Vagina (tissue), 2 donors: ENCODE data around the gene ARHGAP11A. TPM values are rescaled to one million over a fixed set of nuclear protein-coding genes. Genes with fewer than 3 reads are reported as not detected.
A peak's percentile ranks its signal among the peaks of the same experiment; 100 is the strongest.

Experiments used
- DNase-seq, 2 donors: peaks; one replicate each; pipeline ENCODE4 v3.0.0-alpha.2; 2017; ENCODE audit errors: extremely low spot score in 2 of 2
- H3K27ac ChIP-seq: fragments of 200-600 bp; sonication (generic); one replicate; pipeline ENCODE4 v1.5.1; 2019
- H3K27me3 ChIP-seq: fragments of 200-600 bp; sonication (generic); one replicate; pipeline ENCODE4 v1.5.1; 2019
- H3K36me3 ChIP-seq, 2 donors: fragments of 200-600 bp; sonication (generic); one replicate each; pipeline ENCODE4 v1.5.1; 2017 to 2019
- H3K4me1 ChIP-seq: fragments of 200-600 bp; sonication (generic); one replicate; pipeline ENCODE4 v1.5.1; 2019
- H3K4me3 ChIP-seq, 2 donors: fragments of 200-600 bp; sonication (generic); 1 replicate in 1 of 2; 2 replicates in 1 of 2; pipeline ENCODE4 v1.5.1; 2016 to 2019
- H3K9me3 ChIP-seq: fragments of 200-600 bp; sonication (generic); one replicate; pipeline ENCODE4 v1.5.1; 2019
- POLR2A ChIP-seq, 2 donors: fragments of 450-650 bp; IDR thresholded peaks; one replicate each; pipeline ENCODE4 v1.6.1; 2017; ENCODE audit warnings: antibody characterized with exemption in 2 of 2, mild to moderate bottlenecking in 2 of 2, moderate library complexity in 2 of 2
- POLR2AphosphoS5 ChIP-seq, 2 donors: sonication (generic); formaldehyde crosslinking; IDR thresholded peaks; one replicate each; pipeline ENCODE4 v1.9.0; 2017; ENCODE audit warnings: antibody characterized with exemption in 2 of 2, mild to moderate bottlenecking in 2 of 2, low read depth in 1 of 2; ENCODE audit not compliant: insufficient read depth in 1 of 2
- intact Hi-C: fragments of 100-400 bp; cut with DNase I; formaldehyde crosslinking; loops from one replicate; pipeline ENCODE4 v1.15.1; 2023
- total RNA-seq: library from RNA; depleted of rRNA; stranded (reverse); fragments of >200 nt; gene quantifications from one replicate; pipeline ENCODE4 v1.2.3, GENCODE V29; 2016
- TF ChIP-seq, protein P1 (sequence below), 3 experiments: fragments of 450-650 bp in 2 of 3; fragments of 200-600 bp in 1 of 3; sonication (generic) in 1 of 3; IDR thresholded peaks; one replicate each; pipeline ENCODE4 v1.5.1; 2017 to 2019; ENCODE audit warnings: antibody characterized with exemption in 3 of 3, mild to moderate bottlenecking in 2 of 3, moderate library complexity in 2 of 3

The ARHGAP11A gene
- total RNA-seq, 1 donor from 2014 or later = 7.4 TPM

DNA sequence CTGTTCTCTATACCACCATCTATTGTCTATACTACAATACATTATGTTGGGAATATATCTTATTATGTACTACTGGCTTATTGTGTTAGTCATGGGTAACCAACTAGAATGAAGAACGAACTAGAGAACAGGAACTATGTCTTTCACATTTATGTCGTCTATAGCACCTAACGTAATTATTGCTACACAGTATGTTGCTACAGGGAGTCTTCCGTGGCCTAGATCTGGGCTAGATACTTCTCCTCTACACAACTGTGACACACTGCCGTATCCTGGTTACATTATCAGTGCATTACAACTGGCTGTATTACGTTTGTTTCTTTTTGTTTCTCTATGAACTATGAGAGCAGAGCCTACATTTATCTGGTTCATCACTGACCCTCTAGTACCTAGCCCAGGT, 60.2 kb downstream of the ARHGAP11A start:
- peaks cover 5% of the 10 kb centered on the region for H3K4me1 ChIP-seq
- H3K27ac ChIP-seq = no peak overlapping the region
- no peaks in the 10 kb centered on the region for H3K9me3 ChIP-seq
- TF ChIP-seq POLR2AphosphoS5 (IDR thresholded peaks at IDR 0.05; ENCODE audit: insufficient read depth in 1 of 2, low read depth in 1 of 2) = no peak
- DNase-seq = no peak
- intact Hi-C loops = loop anchor here (10.0 kb wide), 2 partner anchors 49 to 199 kb away; no protein-coding TSS in a partner anchor
- no peak overlapping the region for H3K4me3 ChIP-seq
- no peaks in the 10 kb centered on the region for H3K27me3 ChIP-seq
- H3K36me3 ChIP-seq = no peaks in the 10 kb centered on the region

DNA sequence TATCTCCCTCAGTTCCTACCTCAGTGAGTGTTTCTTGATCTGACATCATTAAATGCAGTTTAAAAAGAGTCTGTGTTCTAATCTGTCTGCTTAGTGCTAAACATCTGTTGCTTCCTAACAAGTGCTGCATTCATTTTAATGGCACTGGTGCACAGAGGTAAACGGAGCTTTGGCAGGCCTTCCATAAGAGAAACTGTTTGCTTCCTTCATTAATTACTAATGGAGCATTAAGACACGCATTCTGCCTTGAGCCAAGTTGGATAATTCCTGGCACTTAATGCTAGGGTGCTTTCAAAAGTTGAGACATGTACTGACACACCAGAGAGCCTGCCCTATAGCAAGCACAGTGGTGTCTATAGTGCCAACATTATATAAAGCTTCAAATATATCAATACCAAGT, 60.9 kb downstream of the ARHGAP11A start:
- DNase-seq = no peak

DNA sequence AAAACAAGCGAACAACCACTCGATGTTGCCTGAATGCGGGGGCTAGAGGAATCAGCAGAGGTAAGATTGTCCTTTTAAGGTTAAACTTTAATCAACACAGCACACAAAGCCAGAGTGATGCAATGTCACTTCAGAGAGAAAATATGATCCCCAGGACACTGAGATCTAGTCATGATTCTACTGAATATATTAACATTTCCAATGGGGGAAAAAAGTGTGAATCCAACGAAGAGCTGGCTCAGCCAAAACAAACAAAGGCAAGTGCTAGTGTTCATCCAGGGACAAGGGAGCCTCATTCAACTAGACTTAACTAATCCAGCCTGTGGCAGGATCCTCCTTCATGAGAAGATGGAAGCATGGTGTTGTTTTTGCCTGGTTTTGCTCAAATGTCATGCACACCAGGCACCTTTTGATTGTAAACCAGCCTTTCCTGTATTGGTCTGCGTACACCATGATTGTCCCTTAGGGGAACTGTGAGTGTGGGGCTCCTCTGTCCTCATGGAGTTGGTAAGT, 62.0 kb downstream of the ARHGAP11A start:
- no peak overlapping the region for H3K27ac ChIP-seq
- DNase-seq = no peak

More for the DNA sequence above, 60.9 kb downstream of the ARHGAP11A start:
- no peaks in the 10 kb centered on the region for H3K27me3 ChIP-seq
- TF ChIP-seq POLR2A (IDR thresholded peaks at IDR 0.05) (no peak), POLR2AphosphoS5 (IDR thresholded peaks at IDR 0.05; ENCODE audit: insufficient read depth in 1 of 2, low read depth in 1 of 2) (no peak)
- TF ChIP-seq, protein P1, sequence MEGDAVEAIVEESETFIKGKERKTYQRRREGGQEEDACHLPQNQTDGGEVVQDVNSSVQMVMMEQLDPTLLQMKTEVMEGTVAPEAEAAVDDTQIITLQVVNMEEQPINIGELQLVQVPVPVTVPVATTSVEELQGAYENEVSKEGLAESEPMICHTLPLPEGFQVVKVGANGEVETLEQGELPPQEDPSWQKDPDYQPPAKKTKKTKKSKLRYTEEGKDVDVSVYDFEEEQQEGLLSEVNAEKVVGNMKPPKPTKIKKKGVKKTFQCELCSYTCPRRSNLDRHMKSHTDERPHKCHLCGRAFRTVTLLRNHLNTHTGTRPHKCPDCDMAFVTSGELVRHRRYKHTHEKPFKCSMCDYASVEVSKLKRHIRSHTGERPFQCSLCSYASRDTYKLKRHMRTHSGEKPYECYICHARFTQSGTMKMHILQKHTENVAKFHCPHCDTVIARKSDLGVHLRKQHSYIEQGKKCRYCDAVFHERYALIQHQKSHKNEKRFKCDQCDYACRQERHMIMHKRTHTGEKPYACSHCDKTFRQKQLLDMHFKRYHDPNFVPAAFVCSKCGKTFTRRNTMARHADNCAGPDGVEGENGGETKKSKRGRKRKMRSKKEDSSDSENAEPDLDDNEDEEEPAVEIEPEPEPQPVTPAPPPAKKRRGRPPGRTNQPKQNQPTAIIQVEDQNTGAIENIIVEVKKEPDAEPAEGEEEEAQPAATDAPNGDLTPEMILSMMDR (IDR thresholded peaks at IDR 0.05) = no peak
- no peak overlapping the region for H3K4me3 ChIP-seq
- H3K4me1 ChIP-seq = peaks cover under 1% of the 10 kb centered on the region
- intact Hi-C loops = loop anchor here (10.0 kb wide), 2 partner anchors 49 to 199 kb away; no protein-coding TSS in a partner anchor
- no peak overlapping the region for H3K27ac ChIP-seq
- H3K36me3 ChIP-seq = no peaks in the 10 kb centered on the region
- no peaks in the 10 kb centered on the region for H3K9me3 ChIP-seq

DNA sequence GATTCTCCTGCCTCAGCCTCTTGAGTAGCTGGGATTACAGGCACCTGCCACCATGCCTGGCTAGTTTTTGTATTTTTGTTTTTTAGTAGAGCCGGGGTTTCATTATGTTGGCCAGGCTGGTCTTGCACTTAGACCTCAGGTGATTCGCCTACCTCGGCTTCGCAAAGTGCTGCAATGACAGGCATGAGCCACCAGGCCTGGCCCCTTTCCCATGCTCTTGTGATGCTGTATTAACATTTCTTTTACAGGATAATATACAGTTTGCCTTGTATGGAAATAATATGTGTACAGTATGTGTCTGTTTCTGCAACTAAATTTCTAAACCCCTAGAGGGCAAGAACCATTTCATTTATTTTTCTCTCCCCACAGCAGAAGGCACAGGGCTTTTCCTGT, 64.0 kb downstream of the ARHGAP11A start:
- TF ChIP-seq POLR2AphosphoS5 (IDR thresholded peaks at IDR 0.05; ENCODE audit: insufficient read depth in 1 of 2, low read depth in 1 of 2) (no peak), POLR2A (IDR thresholded peaks at IDR 0.05) (no peak)
- TF ChIP-seq, protein P1 (IDR thresholded peaks at IDR 0.05) = no peak
- H3K4me3 ChIP-seq = no peak overlapping the region
- no peaks in the 10 kb centered on the region for H3K27me3 ChIP-seq
- H3K4me1 ChIP-seq = peaks cover 16% of the 10 kb centered on the region
- no peaks in the 10 kb centered on the region for H3K36me3 ChIP-seq
- no peak for DNase-seq
- no peaks in the 10 kb centered on the region for H3K9me3 ChIP-seq
- no peak overlapping the region for H3K27ac ChIP-seq
- intact Hi-C loops = loop anchor here (10.0 kb wide), 2 partner anchors 46 to 196 kb away; no protein-coding TSS in a partner anchor

More for the DNA sequence above, 62.0 kb downstream of the ARHGAP11A start:
- intact Hi-C loops = loop anchor here (10.0 kb wide), 2 partner anchors 48 to 198 kb away; no protein-coding TSS in a partner anchor
- H3K9me3 ChIP-seq = no peaks in the 10 kb centered on the region
- TF ChIP-seq POLR2AphosphoS5 (IDR thresholded peaks at IDR 0.05; ENCODE audit: insufficient read depth in 1 of 2, low read depth in 1 of 2) = no peak
- no peak for TF ChIP-seq POLR2A (IDR thresholded peaks at IDR 0.05)
- TF ChIP-seq, protein P1 (IDR thresholded peaks at IDR 0.05) = no peak
- H3K27me3 ChIP-seq = no peaks in the 10 kb centered on the region
- no peaks in the 10 kb centered on the region for H3K36me3 ChIP-seq
- H3K4me3 ChIP-seq = no peak overlapping the region
- H3K4me1 ChIP-seq = peaks cover 5% of the 10 kb centered on the region

DNA sequence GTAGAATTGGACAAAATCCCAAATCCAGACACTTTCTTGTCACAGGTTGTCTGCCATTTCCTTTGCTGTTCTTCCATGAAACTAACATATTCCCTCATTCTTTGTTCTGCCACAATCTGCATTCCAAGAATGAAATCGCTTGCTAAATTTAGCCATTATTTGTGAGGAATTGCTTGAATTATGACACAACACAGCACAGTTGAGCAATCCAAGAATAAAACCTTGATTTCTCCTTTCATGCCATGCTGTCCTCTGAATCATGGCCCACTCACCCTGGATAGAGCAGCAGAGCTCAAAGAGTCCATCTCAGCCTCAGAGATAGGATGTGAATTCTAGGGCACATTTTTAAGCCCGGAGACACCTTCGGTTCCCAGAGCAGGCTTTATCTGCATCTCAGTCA, 67.3 kb downstream of the ARHGAP11A start:
- Histone ChIP-seq H3K4me1 (peaks cover 19% of the 10 kb centered on the region), H3K4me3 (no peak overlapping the region), H3K27me3 (no peaks in the 10 kb centered on the region), H3K9me3 (no peaks in the 10 kb centered on the region), H3K36me3 (no peaks in the 10 kb centered on the region), H3K27ac (peak overlapping the region; percentile 48)
- intact Hi-C loops = no loop called here
- no peak for TF ChIP-seq POLR2A (IDR thresholded peaks at IDR 0.05)
- no peak for TF ChIP-seq POLR2AphosphoS5 (IDR thresholded peaks at IDR 0.05; ENCODE audit: insufficient read depth in 1 of 2, low read depth in 1 of 2)
- TF ChIP-seq, protein P1 (IDR thresholded peaks at IDR 0.05) = no peak
- no peak for DNase-seq
